ENCODE measurements around the gene EIF4ENIF1.

DNA sequence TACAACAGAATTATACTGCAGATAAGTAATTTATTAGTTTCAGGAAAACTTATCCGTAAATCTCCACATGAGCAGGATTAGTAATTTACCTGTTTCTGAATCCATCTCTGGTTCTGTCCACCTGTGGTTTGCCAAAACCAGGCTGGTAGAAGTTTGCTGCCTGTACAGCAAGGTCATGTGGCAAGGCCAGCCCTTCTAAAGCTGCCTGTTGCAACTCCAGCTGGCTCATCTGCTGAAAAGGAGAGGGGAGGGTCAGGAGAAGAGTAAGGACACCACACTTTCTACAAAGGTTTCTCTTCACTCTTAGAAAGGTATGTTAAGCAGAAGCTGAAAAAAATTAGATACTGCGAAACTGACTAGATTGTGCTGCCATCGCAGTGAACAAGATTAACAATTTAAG lies 42.3 kb downstream of the EIF4ENIF1 start:
- no peak for TF ChIP-seq EP300 (IDR thresholded peaks at IDR 0.05)
- no peak for TF ChIP-seq POLR2A (IDR thresholded peaks at IDR 0.05)
- TF ChIP-seq, protein P1, sequence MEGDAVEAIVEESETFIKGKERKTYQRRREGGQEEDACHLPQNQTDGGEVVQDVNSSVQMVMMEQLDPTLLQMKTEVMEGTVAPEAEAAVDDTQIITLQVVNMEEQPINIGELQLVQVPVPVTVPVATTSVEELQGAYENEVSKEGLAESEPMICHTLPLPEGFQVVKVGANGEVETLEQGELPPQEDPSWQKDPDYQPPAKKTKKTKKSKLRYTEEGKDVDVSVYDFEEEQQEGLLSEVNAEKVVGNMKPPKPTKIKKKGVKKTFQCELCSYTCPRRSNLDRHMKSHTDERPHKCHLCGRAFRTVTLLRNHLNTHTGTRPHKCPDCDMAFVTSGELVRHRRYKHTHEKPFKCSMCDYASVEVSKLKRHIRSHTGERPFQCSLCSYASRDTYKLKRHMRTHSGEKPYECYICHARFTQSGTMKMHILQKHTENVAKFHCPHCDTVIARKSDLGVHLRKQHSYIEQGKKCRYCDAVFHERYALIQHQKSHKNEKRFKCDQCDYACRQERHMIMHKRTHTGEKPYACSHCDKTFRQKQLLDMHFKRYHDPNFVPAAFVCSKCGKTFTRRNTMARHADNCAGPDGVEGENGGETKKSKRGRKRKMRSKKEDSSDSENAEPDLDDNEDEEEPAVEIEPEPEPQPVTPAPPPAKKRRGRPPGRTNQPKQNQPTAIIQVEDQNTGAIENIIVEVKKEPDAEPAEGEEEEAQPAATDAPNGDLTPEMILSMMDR (IDR thresholded peaks at IDR 0.05), result no peak

Measured in stomach (tissue), 4 donors.